Loucy (cell line): ENCODE data around the gene HIVEP1.

Experiments
- H2AFZ ChIP-seq: fragments of 200-600 bp; sonication (generic); 2 replicates; pipeline ENCODE4 v1.6.0; 2016; ENCODE audit warnings: antibody characterized with exemption, mild to moderate bottlenecking, low read length, moderate library complexity
- H3F3A ChIP-seq: fragments of 200-600 bp; 2 replicates; pipeline ENCODE4 v1.6.0; 2016; ENCODE audit warnings: antibody characterized with exemption, low read depth, mild to moderate bottlenecking
- H3K27me3 ChIP-seq: fragments of 200-600 bp; sonication (generic); 2 replicates; pipeline ENCODE4 v1.6.1; 2014; ENCODE audit warnings: low read length, mild to moderate bottlenecking; ENCODE audit not compliant: insufficient read depth, poor library complexity, severe bottlenecking
- H3K36me3 ChIP-seq: fragments of 200-600 bp; sonication (generic); 2 replicates; pipeline ENCODE4 v1.6.1; 2016; ENCODE audit warnings: low read length; ENCODE audit not compliant: insufficient read depth
- H3K4me1 ChIP-seq: fragments of 200-600 bp; sonication (generic); 2 replicates; pipeline ENCODE4 v1.5.1; 2014; ENCODE audit warnings: low read length, mild to moderate bottlenecking; ENCODE audit not compliant: insufficient read depth, poor library complexity, severe bottlenecking
- H3K4me2 ChIP-seq: fragments of 200-600 bp; sonication (generic); 2 replicates; pipeline ENCODE4 v1.6.0; 2014; ENCODE audit warnings: antibody characterized with exemption, low read length, low read depth, mild to moderate bottlenecking; ENCODE audit not compliant: poor library complexity, severe bottlenecking
- H3K4me3 ChIP-seq: fragments of 200-600 bp; sonication (generic); 2 replicates; pipeline ENCODE4 v1.5.1; 2014; ENCODE audit warnings: low read length, mild to moderate bottlenecking, mixed read lengths; ENCODE audit not compliant: poor library complexity, severe bottlenecking
- H3K79me2 ChIP-seq: fragments of 200-600 bp; sonication (generic); 2 replicates; pipeline ENCODE4 v1.6.1; 2014; ENCODE audit warnings: low read length; ENCODE audit not compliant: insufficient read depth
- H3K9ac ChIP-seq: fragments of 200-600 bp; sonication (generic); 2 replicates; pipeline ENCODE4 v1.6.0; 2014; ENCODE audit warnings: mild to moderate bottlenecking, low read depth, low read length, moderate library complexity; ENCODE audit not compliant: poor library complexity, severe bottlenecking
- H3K9me2 ChIP-seq: fragments of 200-600 bp; sonication (generic); replicated peaks from 2 replicates; pipeline ENCODE4 v1.6.1; 2016; ENCODE audit warnings: low read depth, low read length, mixed read lengths
- H3K9me3 ChIP-seq: fragments of 200-600 bp; sonication (generic); 2 replicates; pipeline ENCODE4 v1.6.1; 2014; ENCODE audit warnings: mild to moderate bottlenecking, antibody characterized with exemption, low read length, low read depth; ENCODE audit not compliant: insufficient read depth
- H4K20me1 ChIP-seq: fragments of 200-600 bp; sonication (generic); 2 replicates; pipeline ENCODE4 v1.6.0; 2014; ENCODE audit warnings: antibody characterized with exemption, low read length, mild to moderate bottlenecking; ENCODE audit not compliant: insufficient read depth, poor library complexity, severe bottlenecking
- EZH2phosphoT487 ChIP-seq: fragments of 200-600 bp; IDR thresholded peaks from 2 replicates; pipeline ENCODE4 v1.6.1; 2018; ENCODE audit warnings: antibody characterized with exemption, mild to moderate bottlenecking, moderate library complexity, borderline replicate concordance
- TF ChIP-seq, protein P1 (sequence below): fragments of 200-600 bp; sonication (generic); conservative IDR thresholded peaks from 2 replicates; pipeline ENCODE4 v1.5.1; 2014; ENCODE audit warnings: mild to moderate bottlenecking, antibody characterized with exemption, low read length

The HIVEP1 gene

GRCh38 chr6:12013307-12013719 is 1.2 kb downstream of the HIVEP1 start:
- H3K9me3 ChIP-seq, result no peaks in the 10 kb centered on the region
- H2AFZ ChIP-seq, result 0 out of 2 replicates have a peak overlapping the region, but pooled peaks have one; percentile 72
- H3K9ac ChIP-seq, result peak overlapping the region; percentile 85
- peak overlapping the region; percentile 89 for H3K4me2 ChIP-seq
- no peaks in the 10 kb centered on the region for H3K27me3 ChIP-seq
- peaks cover 3% of the 10 kb centered on the region; the same call in 1 of the 2 replicates for H3K36me3 ChIP-seq
- H3F3A ChIP-seq, result peaks cover 13% of the 10 kb centered on the region
- H3K4me1 ChIP-seq, result peaks cover 47% of the 10 kb centered on the region
- TF ChIP-seq, protein P1, sequence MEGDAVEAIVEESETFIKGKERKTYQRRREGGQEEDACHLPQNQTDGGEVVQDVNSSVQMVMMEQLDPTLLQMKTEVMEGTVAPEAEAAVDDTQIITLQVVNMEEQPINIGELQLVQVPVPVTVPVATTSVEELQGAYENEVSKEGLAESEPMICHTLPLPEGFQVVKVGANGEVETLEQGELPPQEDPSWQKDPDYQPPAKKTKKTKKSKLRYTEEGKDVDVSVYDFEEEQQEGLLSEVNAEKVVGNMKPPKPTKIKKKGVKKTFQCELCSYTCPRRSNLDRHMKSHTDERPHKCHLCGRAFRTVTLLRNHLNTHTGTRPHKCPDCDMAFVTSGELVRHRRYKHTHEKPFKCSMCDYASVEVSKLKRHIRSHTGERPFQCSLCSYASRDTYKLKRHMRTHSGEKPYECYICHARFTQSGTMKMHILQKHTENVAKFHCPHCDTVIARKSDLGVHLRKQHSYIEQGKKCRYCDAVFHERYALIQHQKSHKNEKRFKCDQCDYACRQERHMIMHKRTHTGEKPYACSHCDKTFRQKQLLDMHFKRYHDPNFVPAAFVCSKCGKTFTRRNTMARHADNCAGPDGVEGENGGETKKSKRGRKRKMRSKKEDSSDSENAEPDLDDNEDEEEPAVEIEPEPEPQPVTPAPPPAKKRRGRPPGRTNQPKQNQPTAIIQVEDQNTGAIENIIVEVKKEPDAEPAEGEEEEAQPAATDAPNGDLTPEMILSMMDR, result no peak
- no peak for TF ChIP-seq EZH2phosphoT487
- peaks cover 34% of the 10 kb centered on the region for H4K20me1 ChIP-seq
- H3K9me2 ChIP-seq, result no peaks in the 10 kb centered on the region
- H3K4me3 ChIP-seq, result peak overlapping the region; percentile 96
- H3K79me2 ChIP-seq, result peaks cover 47% of the 10 kb centered on the region

DNA sequence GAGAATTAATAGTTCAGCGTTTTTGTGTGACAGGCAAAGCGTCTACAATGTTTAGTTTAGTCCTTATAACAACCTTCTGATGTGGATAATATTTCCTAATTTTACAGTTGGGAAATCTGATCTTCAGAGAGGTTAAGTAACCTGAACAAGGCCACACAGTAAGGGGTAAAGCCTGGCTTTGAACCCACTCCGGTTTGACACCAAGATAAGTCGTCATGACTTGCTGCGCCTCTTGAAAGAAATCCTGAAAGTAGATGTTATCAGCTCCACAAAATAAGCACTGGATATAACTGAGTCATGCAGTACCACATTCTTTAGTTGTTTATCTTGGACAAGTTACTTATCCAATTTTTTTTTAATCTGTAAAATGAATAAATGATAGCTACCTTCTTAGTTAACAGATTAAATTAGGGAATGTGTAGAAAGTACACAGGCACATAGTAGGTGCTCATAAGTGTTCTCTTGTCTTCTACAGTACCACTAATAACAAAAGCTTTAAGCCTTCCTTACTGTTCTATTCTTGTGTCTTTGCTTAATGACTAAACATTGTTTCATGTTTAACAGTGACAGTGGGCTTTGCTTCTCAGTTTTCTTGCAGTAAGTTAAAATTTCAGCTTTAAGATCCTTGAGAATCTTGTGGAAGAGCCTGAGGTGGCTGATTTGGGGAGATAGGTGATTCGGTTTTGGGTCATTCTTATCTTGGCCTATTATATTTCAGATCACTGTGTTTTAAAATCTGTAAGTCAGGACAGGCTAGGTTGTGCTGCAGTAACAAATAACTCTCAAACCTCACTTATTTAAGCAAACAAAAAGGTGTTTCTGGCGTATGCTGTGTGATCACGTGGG is 2.1 kb downstream of the HIVEP1 start:
- Histone ChIP-seq H3K79me2 (peaks cover 46% of the 10 kb centered on the region), H3K36me3 (peaks cover 7% of the 10 kb centered on the region; the same call in 1 of the 2 replicates), H3K9ac (no peak overlapping the region), H3K4me3 (peak overlapping the region; percentile 96), H3K4me2 (peak overlapping the region; percentile 89), H3K4me1 (peaks cover 45% of the 10 kb centered on the region), H3K9me2 (no peaks in the 10 kb centered on the region), H3F3A (peaks cover 10% of the 10 kb centered on the region; the same call in 1 of the 2 replicates), H2AFZ (no peak overlapping the region), H4K20me1 (peaks cover 34% of the 10 kb centered on the region), H3K27me3 (no peaks in the 10 kb centered on the region), H3K9me3 (no peaks in the 10 kb centered on the region)
- TF ChIP-seq EZH2phosphoT487, result no peak
- TF ChIP-seq, protein P1, result no peak

GRCh38 chr6:12014873-12015149 is 2.7 kb downstream of the HIVEP1 start:
- Histone ChIP-seq H3K4me3 (no peak overlapping the region), H3K4me1 (peaks cover 40% of the 10 kb centered on the region), H3K36me3 (peaks cover 7% of the 10 kb centered on the region; the same call in 1 of the 2 replicates), H3K9me3 (no peaks in the 10 kb centered on the region), H3K27me3 (no peaks in the 10 kb centered on the region), H3F3A (peaks cover 10% of the 10 kb centered on the region; the same call in 1 of the 2 replicates), H3K79me2 (peaks cover 42% of the 10 kb centered on the region), H3K9me2 (no peaks in the 10 kb centered on the region), H4K20me1 (peaks cover 34% of the 10 kb centered on the region), H3K4me2 (peak overlapping the region; percentile 89), H2AFZ (no peak overlapping the region), H3K9ac (no peak overlapping the region)
- TF ChIP-seq, protein P1, result no peak
- TF ChIP-seq EZH2phosphoT487, result no peak
